ENCODE data around the gene DVL2. TPM values are rescaled to one million over a fixed set of nuclear protein-coding genes. Genes with fewer than 3 reads are reported as not detected.

Gene DVL2
- total and polyA plus RNA-seq, 2 of the 13 experiments (the other 11 are each of a cell fraction or from before 2014, with no cell fraction given): 5.7 to 38.2 TPM

- TF ChIP-seq AHDC1 (CRISPR knock-in tag; IDR thresholded peaks at IDR 0.05; ENCODE audit: borderline replicate concordance) (peak; percentile 26), EP300 (IDR thresholded peaks at IDR 0.05; ENCODE audit: low read depth in 2 of 2, low read length in 2 of 2) (0 out of 4 replicates have a peak, but pooled peaks of 1 of the 2 experiments have one; percentile 32), EP300 (CRISPR knock-in tag; IDR thresholded peaks at IDR 0.05; ENCODE audit: borderline replicate concordance) (peak; percentile 45; the same call in 1 of the 2 replicates), PCBP1 (IDR thresholded peaks at IDR 0.05; ENCODE audit: borderline replicate concordance, low read depth, low read length) (0 out of 2 replicates have a peak, but pooled peaks have one; percentile 42), ZBTB21 (CRISPR knock-in tag; IDR thresholded peaks at IDR 0.05) (peak; percentile 96), ELF1 (CRISPR knock-in tag; IDR thresholded peaks at IDR 0.05) (no peak), ZNF740 (CRISPR knock-in tag; IDR thresholded peaks at IDR 0.05) (peak; percentile 13), HOXA9 (CRISPR knock-in tag; IDR thresholded peaks at IDR 0.05; ENCODE audit: borderline replicate concordance) (no peak), SPEN (CRISPR knock-in tag; IDR thresholded peaks at IDR 0.05; ENCODE audit: low read depth) (peak; percentile 59; the same call in 1 of the 2 replicates), TBP (CRISPR knock-in tag; IDR thresholded peaks at IDR 0.05) (no peak), CCDC6 (CRISPR knock-in tag; IDR thresholded peaks at IDR 0.05) (0 out of 2 replicates have a peak, but pooled peaks have one; percentile 18), ZNF343 (CRISPR knock-in tag; IDR thresholded peaks at IDR 0.05) (no peak), ZNF720 (CRISPR knock-in tag; IDR thresholded peaks at IDR 0.05) (no peak), GRHL1 (CRISPR knock-in tag; conservative IDR thresholded peaks at IDR 0.05) (no peak), CREM (IDR thresholded peaks at IDR 0.05) (peak; percentile 85), CREM (CRISPR knock-in tag; IDR thresholded peaks at IDR 0.05) (no peak), KAT8 (CRISPR knock-in tag; IDR thresholded peaks at IDR 0.05) (no peak), RBAK (CRISPR knock-in tag; IDR thresholded peaks at IDR 0.05) (no peak), ZC3H13 (CRISPR knock-in tag; IDR thresholded peaks at IDR 0.05) (peak; percentile 83; the same call in 1 of the 2 replicates), ZHX1 (CRISPR knock-in tag; IDR thresholded peaks at IDR 0.05; ENCODE audit: low read depth) (peak; percentile 43; the same call in 1 of the 2 replicates)
These were observed 56.3 kb downstream of the DVL2 start (continued) for GRCh38 chr17:7177954-7178477.

Measured in HepG2 (cell line).